HCEC 1CT (cell line): ENCODE data around the gene AP1M2.
"Not testable (repeated sequence)": the region's sequence is repeated elsewhere in the genome, so short reads cannot be mapped to it uniquely, and the experiment has no call there.

Experiments
- DNase-seq: peaks from one replicate; pipeline ENCODE4 v3.0.0-alpha.2; 2017

AP1M2 gene

GRCh38 chr19:10562609-10563008 is 24.5 kb downstream of the AP1M2 start:
- no peak for DNase-seq

- DNase-seq, result no peak
Measured at GRCh38 chr19:10560154-10560553, 27.0 kb downstream of the AP1M2 start.

GRCh38 chr19:10557603-10558197 is 29.4 kb downstream of the AP1M2 start:
- DNase-seq, result no peak

- no peak for DNase-seq
Measured at GRCh38 chr19:10555610-10555973, 31.5 kb downstream of the AP1M2 start.

GRCh38 chr19:10554760-10555609 is 32.1 kb downstream of the AP1M2 start:
- DNase-seq, result no peak

GRCh38 chr19:10553943-10554381 is 33.1 kb downstream of the AP1M2 start:
- DNase-seq, result no peak

GRCh38 chr19:10553087-10553667 is 33.9 kb downstream of the AP1M2 start:
- no peak for DNase-seq

- DNase-seq, result peak; percentile 1
Measured at GRCh38 chr19:10552510-10553053, 34.5 kb downstream of the AP1M2 start.

GRCh38 chr19:10551698-10552301 is 35.3 kb downstream of the AP1M2 start:
- DNase-seq, result peak; percentile 40

GRCh38 chr19:10551006-10551405 is 36.1 kb downstream of the AP1M2 start:
- not testable (repeated sequence) for DNase-seq

- no peak for DNase-seq
Measured at GRCh38 chr19:10550336-10550735, 36.8 kb downstream of the AP1M2 start.

GRCh38 chr19:10549733-10550132 is 37.4 kb downstream of the AP1M2 start:
- no peak for DNase-seq

GRCh38 chr19:10548746-10549276 is 38.3 kb downstream of the AP1M2 start:
- no peak for DNase-seq

- DNase-seq, result no peak
Measured at GRCh38 chr19:10546817-10547216, 40.3 kb downstream of the AP1M2 start.

- DNase-seq, result no peak
Measured at GRCh38 chr19:10544753-10545251, 42.3 kb downstream of the AP1M2 start.

GRCh38 chr19:10544242-10544752 is 42.8 kb downstream of the AP1M2 start:
- DNase-seq, result peak; percentile 7

GRCh38 chr19:10543420-10544241 is 43.5 kb downstream of the AP1M2 start, which contains the start of gene ATG4D:
TSS of gene ATG4D (plus strand) at chr19:10543904. CDS start at chr19:10544091, 187 bp downstream.
- DNase-seq, result peak; percentile 61

GRCh38 chr19:10543059-10543419 is 44.1 kb downstream of the AP1M2 start:
- DNase-seq, result no peak

- DNase-seq, result not testable (repeated sequence)
Measured at GRCh38 chr19:10539016-10539415, 48.1 kb downstream of the AP1M2 start.

GRCh38 chr19:10538204-10538983 is 48.7 kb downstream of the AP1M2 start:
- no peak for DNase-seq

- no peak for DNase-seq
Measured at GRCh38 chr19:10537668-10538067, 49.4 kb downstream of the AP1M2 start.
